Endothelial cell (in vitro differentiated cells): ENCODE results near the gene SLC7A1. TPM values are rescaled to one million over a fixed set of nuclear protein-coding genes. Genes with fewer than 3 reads are reported as not detected.

ENCODE experiments used
- DNase-seq: peaks from one replicate; pipeline ENCODE4 v3.0.0; 2021; ENCODE audit warnings: low spot score
- H3K27ac Mint-ChIP-seq: one replicate; pipeline ENCODE4 v1.8.0; 2021; ENCODE audit warnings: mixed read lengths, inconsistent platforms; ENCODE audit not compliant: unreplicated experiment
- H3K27me3 Mint-ChIP-seq: one replicate; pipeline ENCODE4 v1.8.0; 2021; ENCODE audit warnings: mild to moderate bottlenecking, moderate library complexity, mixed read lengths, inconsistent platforms; ENCODE audit not compliant: unreplicated experiment
- H3K36me3 Mint-ChIP-seq: one replicate; pipeline ENCODE4 v1.8.0; 2021; ENCODE audit warnings: mild to moderate bottlenecking, low read depth, mixed read lengths, inconsistent platforms; ENCODE audit not compliant: unreplicated experiment
- H3K4me1 Mint-ChIP-seq: one replicate; pipeline ENCODE4 v1.8.0; 2021; ENCODE audit warnings: mild to moderate bottlenecking, mixed read lengths, inconsistent platforms; ENCODE audit not compliant: unreplicated experiment
- H3K4me3 Mint-ChIP-seq: one replicate; pipeline ENCODE4 v1.8.0; 2021; ENCODE audit warnings: mild to moderate bottlenecking, mixed read lengths, inconsistent platforms; ENCODE audit not compliant: unreplicated experiment
- H3K9me3 Mint-ChIP-seq: one replicate; pipeline ENCODE4 v1.8.0; 2021; ENCODE audit warnings: mixed read lengths, inconsistent platforms; ENCODE audit not compliant: unreplicated experiment
- CTCF ChIP-seq: fragments of 200-600 bp; sonication (generic); IDR thresholded peaks from one replicate; pipeline ENCODE4 v1.5.0; 2021; ENCODE audit warnings: antibody characterized with exemption; ENCODE audit not compliant: unreplicated experiment
- total RNA-seq: library from RNA; stranded (reverse); fragmentation: NEBNext Ultra II Directional; extraction: Animal tissue kit (Norgen Biotek cat#: 25700); gene quantifications from one replicate; pipeline ENCODE4 v1.2.1, GENCODE V29; 2021; ENCODE audit not compliant: unreplicated experiment

The SLC7A1 gene
- total RNA-seq, 1 donor from 2014 or later, result 17.4 TPM

GRCh38 chr13:29573190-29573589, 22.3 kb downstream of the SLC7A1 start:
- Mint-ChIP-seq H3K4me1 (peaks cover 17% of the 10 kb centered on the region), H3K4me3 (no peak overlapping the region), H3K36me3 (peaks cover 7% of the 10 kb centered on the region), H3K27ac (no peak overlapping the region), H3K27me3 (peaks cover 2% of the 10 kb centered on the region), H3K9me3 (no peaks in the 10 kb centered on the region)
- no peak for DNase-seq
- TF ChIP-seq CTCF, result no peak

- H3K9me3 Mint-ChIP-seq, result no peaks in the 10 kb centered on the region
- DNase-seq, result no peak
- H3K36me3 Mint-ChIP-seq, result peaks cover 7% of the 10 kb centered on the region
- no peak overlapping the region for H3K27ac Mint-ChIP-seq
- H3K27me3 Mint-ChIP-seq, result peaks cover 2% of the 10 kb centered on the region
- no peak for TF ChIP-seq CTCF
- H3K4me3 Mint-ChIP-seq, result no peak overlapping the region
- peaks cover 17% of the 10 kb centered on the region for H3K4me1 Mint-ChIP-seq
Observed at GRCh38 chr13:29572575-29572974, 22.9 kb downstream of the SLC7A1 start.

GRCh38 chr13:29571876-29572570, 23.5 kb downstream of the SLC7A1 start:
- DNase-seq, result no peak
- Mint-ChIP-seq H3K4me1 (peaks cover 17% of the 10 kb centered on the region), H3K36me3 (peaks cover 7% of the 10 kb centered on the region), H3K27me3 (peaks cover 2% of the 10 kb centered on the region), H3K27ac (no peak overlapping the region), H3K4me3 (no peak overlapping the region), H3K9me3 (no peaks in the 10 kb centered on the region)
- no peak for TF ChIP-seq CTCF

- Mint-ChIP-seq H3K27ac (no peak overlapping the region), H3K36me3 (peaks cover 7% of the 10 kb centered on the region), H3K9me3 (no peaks in the 10 kb centered on the region), H3K4me1 (peaks cover 20% of the 10 kb centered on the region), H3K27me3 (no peaks in the 10 kb centered on the region), H3K4me3 (no peak overlapping the region)
- no peak for DNase-seq
- TF ChIP-seq CTCF, result no peak
Observed at GRCh38 chr13:29570051-29570654, 25.3 kb downstream of the SLC7A1 start.
